Umbilical cord (tissue), 1 donor: ENCODE results near the gene PTGER4. TPM values are rescaled to one million over a fixed set of nuclear protein-coding genes. Genes with fewer than 3 reads are reported as not detected.

Experiments
- total RNA-seq: library from RNA; depleted of rRNA; stranded (reverse); fragments of >200 nt; gene quantifications from one replicate; pipeline ENCODE4 v1.2.3, GENCODE V29; 2014; ENCODE audit warnings: low replicate concordance; ENCODE audit not compliant: insufficient read depth

PTGER4 gene
- total RNA-seq, 1 donor from 2014 or later = 23.6 TPM

Other genes starting within 250 kb of the PTGER4 start
- gene TTC33, start 76.0 kb downstream of the PTGER4 start, total RNA-seq = 31.5 TPM
- 108 TPM for gene PRKAA1, start 118.5 kb downstream of the PTGER4 start, total RNA-seq
- gene RPL37, start 155.3 kb downstream of the PTGER4 start, total RNA-seq = 649 TPM
- 5.1 TPM for gene CARD6, start 161.5 kb downstream of the PTGER4 start, total RNA-seq
- 32.3 TPM for gene C7, start 229.6 kb downstream of the PTGER4 start, total RNA-seq